Measurements from ENCODE around the gene ATP10B.

GRCh38 chr5:160627921-160628618 lies 223.9 kb downstream of the ATP10B start:
- no peak for TF ChIP-seq CTCF (IDR thresholded peaks at IDR 0.05)
- TF ChIP-seq POLR2AphosphoS5 (IDR thresholded peaks at IDR 0.05), result no peak

All from transverse colon (tissue), 4 donors.